Prostate gland (tissue), 2 donors: Measurements from ENCODE around the gene NKD2. TPM values are rescaled to one million over a fixed set of nuclear protein-coding genes. Genes with fewer than 3 reads are reported as not detected.
"Not testable (repeated sequence)": the region's sequence is repeated elsewhere in the genome, so short reads cannot be mapped to it uniquely, and the experiment has no call there.

Source experiments
- DNase-seq: peaks from one replicate; pipeline ENCODE4 v3.0.0-alpha.2; 2019; ENCODE audit warnings: low spot score
- H3K27ac ChIP-seq, 2 donors: fragments of 200-600 bp; sonication (generic); 2 replicates each; pipeline ENCODE4 v1.5.1; 2017 to 2019
- H3K27me3 ChIP-seq: fragments of 200-600 bp; sonication (generic); replicated peaks from 2 replicates; pipeline ENCODE4 v1.5.1; 2019; ENCODE audit not compliant: insufficient read depth
- H3K36me3 ChIP-seq, 2 donors: fragments of 200-600 bp; sonication (generic); 1 replicate in 1 of 2; 2 replicates in 1 of 2; pipeline versions ENCODE4 v1.5.1 to v1.8.1; 2017 to 2019
- H3K4me1 ChIP-seq: fragments of 200-600 bp; sonication (generic); replicated peaks from 2 replicates; pipeline ENCODE4 v1.5.1; 2019
- H3K4me3 ChIP-seq, 2 donors: fragments of 200-600 bp; sonication (generic); 2 replicates each; pipeline ENCODE4 v1.5.1; 2017 to 2019
- H3K9me3 ChIP-seq: fragments of 200-600 bp; sonication (generic); 2 replicates; pipeline ENCODE4 v1.5.1; 2017
- CTCF ChIP-seq, 4 experiments: fragments of 200-600 bp in 2 of 4; fragments of 450-650 bp in 2 of 4; sonication (generic) in 2 of 4; IDR thresholded peaks; 1 replicate in 3 of 4; 2 replicates in 1 of 4; pipeline ENCODE4 v1.5.1; 2016 to 2019; ENCODE audit warnings: antibody characterized with exemption in 4 of 4, mild to moderate bottlenecking in 2 of 4, moderate library complexity in 2 of 4
- POLR2A ChIP-seq: fragments of 450-650 bp; IDR thresholded peaks from one replicate; pipeline ENCODE4 v1.6.1; 2016; ENCODE audit warnings: antibody characterized with exemption, mild to moderate bottlenecking
- POLR2AphosphoS5 ChIP-seq: sonication (generic); formaldehyde crosslinking; IDR thresholded peaks from one replicate; pipeline ENCODE4 v1.6.1; 2017; ENCODE audit warnings: antibody characterized with exemption
- WGBS: methylation state at CpG from one replicate; pipeline ENCODE4 v1.1.5; 2018; 5-methylcytosine and 5-hydroxymethylcytosine counted together
- intact Hi-C: fragments of 100-400 bp; cut with DNase I; formaldehyde crosslinking; loops from one replicate; pipeline ENCODE4 v1.14.2; 2022
- total RNA-seq, 2 donors: library from RNA; depleted of rRNA; stranded (reverse); fragments of >200 nt; gene quantifications; one replicate each; pipeline ENCODE4 v1.1.0, GENCODE V29; 2016

Gene NKD2
- total RNA-seq, 2 donors from 2014 or later = 2.9 to 22.1 TPM

DNA sequence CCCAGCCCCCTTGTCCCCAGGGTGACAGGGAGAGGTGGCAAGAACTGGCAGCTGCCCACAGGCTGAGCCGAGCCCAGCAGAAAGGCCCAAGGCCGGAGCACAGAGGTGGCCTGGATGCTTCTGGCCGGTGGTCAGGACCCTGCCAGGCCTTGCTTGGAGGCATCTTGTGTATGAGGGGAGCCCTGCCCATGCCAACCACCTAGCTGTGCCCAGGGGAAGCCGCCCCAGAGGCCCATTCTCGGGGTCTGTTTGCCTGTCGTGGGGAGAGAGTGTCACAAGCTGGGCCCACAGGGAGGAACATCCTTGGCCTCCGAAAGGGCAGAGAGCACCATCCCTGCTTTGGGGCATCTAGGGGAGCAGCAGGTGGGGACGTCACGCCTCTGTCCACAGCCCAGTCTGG is 10.0 kb downstream of the NKD2 start:
- no peaks in the 10 kb centered on the region for H3K9me3 ChIP-seq
- 94% methylated on average over 7 of the region's 9 CpGs for WGBS
- no peak overlapping the region for H3K27ac ChIP-seq
- H3K36me3 ChIP-seq = no peaks in the 10 kb centered on the region
- TF ChIP-seq POLR2A = no peak
- TF ChIP-seq CTCF (IDR thresholded peaks at IDR 0.05) = no peak
- no peak for TF ChIP-seq POLR2AphosphoS5
- DNase-seq = no peak
- no peak overlapping the region for H3K4me3 ChIP-seq
- H3K4me1 ChIP-seq = peaks cover 5% of the 10 kb centered on the region
- intact Hi-C loops = no loop called here
- H3K27me3 ChIP-seq = no peaks in the 10 kb centered on the region

DNA sequence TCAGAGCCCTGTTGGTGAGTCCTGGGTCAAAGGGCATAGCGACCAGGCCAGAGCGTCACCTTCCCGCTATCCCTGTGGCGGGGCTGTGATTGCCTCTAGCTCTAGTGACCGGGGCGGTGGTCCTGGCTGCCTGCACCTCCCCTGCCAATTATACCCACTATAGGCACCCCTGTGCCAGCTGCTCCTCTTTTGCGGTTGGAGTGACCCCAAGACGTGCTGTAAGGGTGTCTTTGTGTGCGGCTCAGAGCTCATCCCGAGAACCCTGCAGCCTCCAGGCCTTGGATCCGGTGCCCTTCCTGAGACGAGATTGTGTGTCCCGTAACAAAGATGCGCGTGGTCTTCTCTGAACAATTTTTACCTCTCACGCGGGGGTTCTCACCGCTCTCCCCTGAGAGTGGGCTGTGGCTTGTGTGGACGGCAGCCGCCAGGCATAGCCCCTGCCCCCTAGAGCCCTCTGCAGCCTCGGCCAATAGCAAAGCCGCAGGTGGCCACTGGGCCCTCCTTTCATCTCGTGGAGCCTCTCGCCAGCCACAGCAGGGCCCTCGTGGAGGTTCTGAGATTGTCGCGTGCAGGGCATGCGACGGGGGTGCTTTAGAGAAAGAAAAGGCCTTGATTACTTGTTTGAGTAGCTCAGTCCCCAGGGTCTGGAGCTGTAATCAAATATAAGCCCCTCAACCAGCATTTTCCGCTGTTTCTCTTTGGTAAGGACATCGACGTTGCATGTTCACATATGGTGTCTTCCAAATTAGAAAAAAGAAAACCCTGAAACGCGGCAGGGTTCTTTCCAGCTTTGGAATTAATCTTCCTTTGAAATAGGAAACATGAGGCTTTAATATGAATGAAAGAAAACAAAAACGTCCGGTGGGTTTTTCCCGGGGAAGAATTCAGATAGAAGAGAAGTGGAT is 10.7 kb downstream of the NKD2 start:
- intact Hi-C loops = no loop called here
- Histone ChIP-seq H3K9me3 (no peaks in the 10 kb centered on the region), H3K27ac (no peak overlapping the region), H3K27me3 (no peaks in the 10 kb centered on the region), H3K4me3 (no peak overlapping the region), H3K4me1 (peaks cover 5% of the 10 kb centered on the region), H3K36me3 (no peaks in the 10 kb centered on the region)
- no peak for DNase-seq
- WGBS = 87% methylated on average over 35 of the region's 37 CpGs
- TF ChIP-seq POLR2A (no peak), POLR2AphosphoS5 (no peak), CTCF (IDR thresholded peaks at IDR 0.05) (no peak)

GRCh38 chr5:1020452-1020961 is 11.9 kb downstream of the NKD2 start:
- H3K36me3 ChIP-seq = no peaks in the 10 kb centered on the region
- intact Hi-C loops = no loop called here
- peaks cover 5% of the 10 kb centered on the region for H3K4me1 ChIP-seq
- no peaks in the 10 kb centered on the region for H3K27me3 ChIP-seq
- 83% methylated on average over 16 of the region's 16 CpGs for WGBS
- DNase-seq = no peak
- TF ChIP-seq POLR2AphosphoS5 (no peak), POLR2A (no peak), CTCF (IDR thresholded peaks at IDR 0.05) (no peak)
- H3K27ac ChIP-seq = no peak overlapping the region
- no peak overlapping the region for H3K4me3 ChIP-seq
- H3K9me3 ChIP-seq = no peaks in the 10 kb centered on the region

DNA sequence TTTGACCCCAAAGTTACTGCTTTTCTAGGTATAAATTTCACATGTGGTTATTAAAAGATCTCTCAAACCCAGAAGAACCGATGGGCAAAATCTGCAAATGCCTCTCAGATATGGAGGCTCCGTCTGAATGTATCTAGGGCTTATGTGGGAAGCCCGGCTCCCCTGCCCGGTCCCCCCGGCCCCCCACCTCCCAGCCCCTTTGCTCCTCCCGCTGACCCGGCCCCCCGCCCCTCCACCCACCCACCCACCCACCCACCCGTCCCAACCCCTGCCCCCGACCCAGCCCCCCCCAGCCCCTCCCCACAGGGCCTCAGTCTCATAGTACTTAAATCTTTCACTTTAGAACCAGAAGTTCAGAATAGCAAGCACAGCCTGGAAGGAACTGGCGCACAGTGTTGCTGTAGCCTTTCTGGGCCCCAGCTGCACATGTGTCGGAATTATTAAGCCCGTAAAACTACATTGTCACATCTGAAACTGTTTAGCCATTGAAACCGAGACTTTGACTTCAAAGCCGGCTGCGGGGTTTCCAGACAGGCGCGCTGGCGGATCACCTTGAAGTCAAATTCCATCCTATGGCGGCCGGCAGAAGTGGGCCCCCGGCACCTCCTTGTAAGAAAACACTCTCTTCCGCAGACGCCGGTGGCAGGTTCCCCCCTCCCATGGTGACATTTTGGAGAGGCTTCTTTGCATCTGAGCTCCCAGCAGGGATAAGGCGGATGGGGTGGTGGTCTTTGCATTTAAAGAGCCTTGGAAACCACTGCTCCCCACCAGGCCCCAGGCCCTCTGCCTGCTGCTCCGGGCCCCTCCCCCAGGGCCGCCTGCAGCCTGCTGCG is 12.8 kb downstream of the NKD2 start:
- H3K27ac ChIP-seq = no peak overlapping the region
- WGBS = 37% methylated on average over 29 of the region's 29 CpGs
- no peaks in the 10 kb centered on the region for H3K4me1 ChIP-seq
- H3K9me3 ChIP-seq = no peaks in the 10 kb centered on the region
- TF ChIP-seq CTCF (IDR thresholded peaks at IDR 0.05) (no peak), POLR2AphosphoS5 (no peak), POLR2A (no peak)
- intact Hi-C loops = no loop called here
- H3K36me3 ChIP-seq = no peaks in the 10 kb centered on the region
- H3K27me3 ChIP-seq = no peaks in the 10 kb centered on the region
- no peak overlapping the region for H3K4me3 ChIP-seq
- DNase-seq = no peak

- 79% methylated on average over 9 of the region's 9 CpGs for WGBS
- H3K27me3 ChIP-seq, H3K36me3 ChIP-seq, H3K4me1 ChIP-seq, H3K9me3 ChIP-seq, H3K27ac ChIP-seq, DNase-seq, intact Hi-C loops, H3K4me3 ChIP-seq: not testable (repeated sequence)
Measured at GRCh38 chr5:1021969-1022336, 13.4 kb downstream of the NKD2 start.
